HepG2 (cell line): Measurements from ENCODE around the gene KBTBD13. TPM values are rescaled to one million over a fixed set of nuclear protein-coding genes. Genes with fewer than 3 reads are reported as not detected.
A peak's percentile ranks its signal among the peaks of the same experiment; 100 is the strongest.

Experiments
- EP300 ChIP-seq, 3 experiments: sonication (generic) in 1 of 3; formaldehyde crosslinking in 1 of 3; IDR thresholded peaks; 2 replicates each; pipeline versions ENCODE4 v1.5.1 to v1.6.1; 2011 to 2020; ENCODE audit warnings: low read depth in 2 of 3, low read length in 2 of 3, borderline replicate concordance in 1 of 3, improper control_type of control experiment in 1 of 3, mild to moderate bottlenecking in 1 of 3, missing genetic modification reagents in 1 of 3, moderate library complexity in 1 of 3
- FOSL2 ChIP-seq: sonication (generic); formaldehyde crosslinking; IDR thresholded peaks from 2 replicates; pipeline ENCODE4 v1.4.0; 2020; ENCODE audit warnings: missing genetic modification reagents
- JDP2 ChIP-seq: sonication (generic); formaldehyde crosslinking; IDR thresholded peaks from 2 replicates; pipeline ENCODE4 v1.8.1; 2022; ENCODE audit warnings: missing genetic modification reagents, borderline replicate concordance
- MZF1 ChIP-seq: sonication (generic); formaldehyde crosslinking; IDR thresholded peaks from 2 replicates; pipeline ENCODE4 v1.8.1; 2023; ENCODE audit warnings: mild to moderate bottlenecking, missing genetic modification reagents, borderline replicate concordance
- SSRP1 ChIP-seq: IDR thresholded peaks from 2 replicates; pipeline ENCODE4 v1.6.1; 2016; ENCODE audit warnings: control low read depth
- TFAP4 ChIP-seq: sonication (generic); IDR thresholded peaks from 2 replicates; pipeline ENCODE4 v1.6.1; 2016; ENCODE audit warnings: low read depth, borderline replicate concordance
- TFDP2 ChIP-seq: sonication (generic); formaldehyde crosslinking; IDR thresholded peaks from 2 replicates; pipeline ENCODE4 v1.4.0; 2020; ENCODE audit warnings: missing genetic modification reagents
- ZNF136 ChIP-seq: sonication (generic); formaldehyde crosslinking; IDR thresholded peaks from 2 replicates; pipeline ENCODE4 v1.8.1; 2022; ENCODE audit warnings: low read depth, mild to moderate bottlenecking, moderate library complexity, missing genetic modification reagents
- ZNF3 ChIP-seq: IDR thresholded peaks from 2 replicates; pipeline ENCODE4 v1.7.0; 2017; ENCODE audit warnings: inconsistent platforms
- ZNF484 ChIP-seq: sonication (generic); formaldehyde crosslinking; IDR thresholded peaks from 2 replicates; pipeline ENCODE4 v1.5.1; 2020; ENCODE audit warnings: mild to moderate bottlenecking, low read depth, missing genetic modification reagents, borderline replicate concordance
- ZNF549 ChIP-seq: sonication (generic); formaldehyde crosslinking; IDR thresholded peaks from 2 replicates; pipeline ENCODE4 v1.5.0; 2020; ENCODE audit warnings: missing genetic modification reagents
- ZNF558 ChIP-seq: sonication (generic); formaldehyde crosslinking; IDR thresholded peaks from 2 replicates; pipeline ENCODE4 v1.9.0; 2022; ENCODE audit warnings: mild to moderate bottlenecking, missing genetic modification reagents, borderline replicate concordance
- ZZZ3 ChIP-seq: sonication (generic); formaldehyde crosslinking; IDR thresholded peaks from 2 replicates; pipeline ENCODE4 v1.4.0; 2020; ENCODE audit warnings: missing genetic modification reagents, mild to moderate bottlenecking, borderline replicate concordance
- polyA plus RNA-seq, 8 experiments: library from polyadenylated mRNA; depleted of rRNA in 3 of 8; stranded (reverse) in 7 of 8; unstranded in 1 of 8; fragments of >200 nt; fragmentation: Illumina TruSeq in 4 of 8; extraction: Trizol in 4 of 8; gene quantifications; 2 replicates each; pipeline versions ENCODE4 v1.2.1 to v1.2.3, GENCODE V29; 2011 to 2016; ENCODE audit warnings: low read depth in 4 of 8, missing spikeins in 1 of 8, mixed read lengths in 1 of 8; ENCODE audit not compliant: insufficient read depth in 1 of 8
- total RNA-seq, 5 experiments: library from RNA; depleted of rRNA; stranded (reverse); fragments of >200 nt; fragmentation: Illumina TruSeq; extraction: Trizol; gene quantifications; 2 replicates each; pipeline ENCODE4 v1.2.3, GENCODE V29; 2016; ENCODE audit warnings: low read depth in 1 of 5

The KBTBD13 gene
- total and polyA plus RNA-seq, 2 of the 13 experiments (the other 11 are each of a cell fraction or from before 2014, with no cell fraction given), result not detected

- TF ChIP-seq TFDP2, result no peak
- peak; percentile 86 for TF ChIP-seq FOSL2 (CRISPR knock-in tag)
- TF ChIP-seq TFAP4, result peak; percentile 27; the same call in 1 of the 2 replicates
- TF ChIP-seq ZNF558 (CRISPR knock-in tag), result no peak
- no peak for TF ChIP-seq ZNF136 (CRISPR knock-in tag)
- no peak for TF ChIP-seq ZNF3 (CRISPR knock-in tag)
- TF ChIP-seq EP300 (IDR thresholded peaks at IDR 0.05; ENCODE audit: low read depth in 2 of 2, low read length in 2 of 2), result no peak
- 0 out of 2 replicates have a peak, but pooled peaks have one; percentile 31 for TF ChIP-seq EP300 (CRISPR knock-in tag; IDR thresholded peaks at IDR 0.05; ENCODE audit: borderline replicate concordance)
- no peak for TF ChIP-seq ZNF549 (CRISPR knock-in tag)
- no peak for TF ChIP-seq SSRP1 (CRISPR knock-in tag)
- TF ChIP-seq JDP2 (CRISPR knock-in tag), result no peak
- no peak for TF ChIP-seq ZNF484 (CRISPR knock-in tag)
- TF ChIP-seq ZZZ3 (CRISPR knock-in tag), result no peak
- TF ChIP-seq MZF1 (CRISPR knock-in tag), result no peak
These were observed 8.1 kb downstream of the KBTBD13 start (continued) for GRCh38 chr15:65084500-65085206.
